Activated CD8-positive, alpha-beta memory T cell treated with anti-CD3 and anti-CD28 coated beads for 4 hours (primary cell): ENCODE data around the gene PRMT5.
A peak's percentile ranks its signal among the peaks of the same experiment; 100 is the strongest.

ENCODE experiments used
- DNase-seq, 2 donors: peaks; one replicate each; pipeline ENCODE4 v3.0.0-alpha.2; 2020; ENCODE audit warnings: low read depth in 2 of 2

The PRMT5 gene

DNA sequence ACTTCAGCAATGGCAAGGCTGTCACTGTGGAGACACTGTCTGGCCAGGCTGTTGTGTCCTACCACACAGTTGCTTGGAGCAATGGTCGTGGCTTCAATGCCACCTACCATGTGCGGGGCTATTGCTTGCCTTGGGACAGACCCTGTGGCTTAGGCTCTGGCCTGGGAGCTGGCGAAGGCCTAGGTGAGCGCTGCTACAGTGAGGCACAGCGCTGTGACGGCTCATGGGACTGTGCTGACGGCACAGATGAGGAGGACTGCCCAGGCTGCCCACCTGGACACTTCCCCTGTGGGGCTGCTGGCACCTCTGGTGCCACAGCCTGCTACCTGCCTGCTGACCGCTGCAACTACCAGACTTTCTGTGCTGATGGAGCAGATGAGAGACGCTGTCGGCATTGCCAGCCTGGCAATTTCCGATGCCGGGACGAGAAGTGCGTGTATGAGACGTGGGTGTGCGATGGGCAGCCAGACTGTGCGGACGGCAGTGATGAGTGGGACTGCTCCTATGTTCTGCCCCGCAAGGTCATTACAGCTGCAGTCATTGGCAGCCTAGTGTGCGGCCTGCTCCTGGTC is 53.3 kb downstream of the PRMT5 start:
- no peak for DNase-seq

DNA sequence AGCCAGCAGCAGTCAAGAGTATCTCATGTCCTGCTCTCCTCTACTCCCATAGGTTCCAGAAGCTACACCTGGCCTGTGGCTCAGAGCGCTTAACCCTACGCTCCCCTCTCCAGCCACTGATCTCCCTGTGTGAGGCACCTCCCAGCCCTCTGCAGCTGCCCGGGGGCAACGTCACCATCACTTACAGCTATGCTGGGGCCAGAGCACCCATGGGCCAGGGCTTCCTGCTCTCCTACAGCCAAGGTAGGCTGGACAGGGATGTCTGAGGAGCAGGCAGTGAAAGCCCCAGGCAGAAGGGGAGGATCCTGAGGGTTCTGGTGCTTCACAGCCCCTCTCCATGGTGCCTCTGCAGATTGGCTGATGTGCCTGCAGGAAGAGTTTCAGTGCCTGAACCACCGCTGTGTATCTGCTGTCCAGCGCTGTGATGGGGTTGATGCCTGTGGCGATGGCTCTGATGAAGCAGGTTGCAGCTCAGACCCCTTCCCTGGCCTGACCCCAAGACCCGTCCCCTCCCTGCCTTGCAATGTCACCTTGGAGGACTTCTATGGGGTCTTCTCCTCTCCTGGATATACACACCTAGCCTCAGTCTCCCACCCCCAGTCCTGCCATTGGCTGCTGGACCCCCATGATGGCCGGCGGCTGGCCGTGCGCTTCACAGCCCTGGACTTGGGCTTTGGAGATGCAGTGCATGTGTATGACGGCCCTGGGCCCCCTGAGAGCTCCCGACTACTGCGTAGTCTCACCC is 54.0 kb downstream of the PRMT5 start:
- DNase-seq, result no peak

DNA sequence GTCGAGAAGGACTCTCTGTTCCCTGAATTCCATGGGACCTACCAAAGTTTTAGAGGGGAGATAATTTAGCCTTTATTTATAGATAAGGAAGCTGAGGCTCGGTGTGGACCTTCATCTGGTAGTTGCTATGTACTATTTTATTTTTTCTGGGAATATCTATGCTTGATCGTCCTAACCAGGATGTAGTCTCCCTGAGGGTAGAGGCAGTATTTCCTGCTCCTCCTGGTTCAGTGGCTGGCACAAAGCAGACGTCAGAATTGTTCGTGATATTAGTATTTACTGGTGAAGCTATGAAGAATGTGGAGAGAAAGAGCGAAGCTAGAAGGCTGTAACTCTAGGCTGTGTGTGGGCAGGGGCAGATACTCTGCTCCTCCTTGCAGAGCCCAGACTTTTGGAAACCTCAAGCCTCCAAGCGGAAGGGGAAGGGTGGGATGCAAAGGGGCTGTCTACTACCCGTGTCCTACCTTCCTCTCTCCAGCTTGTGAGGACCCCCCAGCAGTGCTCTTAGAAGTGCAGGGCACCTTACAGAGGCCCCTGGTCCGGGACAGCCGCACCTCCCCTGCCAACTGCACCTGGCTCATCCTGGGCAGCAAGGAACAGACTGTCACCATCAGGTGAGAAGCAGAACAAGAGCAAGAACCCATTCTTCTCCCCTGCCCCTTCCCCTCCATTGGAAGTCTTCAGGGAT is 56.2 kb downstream of the PRMT5 start:
- no peak for DNase-seq

DNA sequence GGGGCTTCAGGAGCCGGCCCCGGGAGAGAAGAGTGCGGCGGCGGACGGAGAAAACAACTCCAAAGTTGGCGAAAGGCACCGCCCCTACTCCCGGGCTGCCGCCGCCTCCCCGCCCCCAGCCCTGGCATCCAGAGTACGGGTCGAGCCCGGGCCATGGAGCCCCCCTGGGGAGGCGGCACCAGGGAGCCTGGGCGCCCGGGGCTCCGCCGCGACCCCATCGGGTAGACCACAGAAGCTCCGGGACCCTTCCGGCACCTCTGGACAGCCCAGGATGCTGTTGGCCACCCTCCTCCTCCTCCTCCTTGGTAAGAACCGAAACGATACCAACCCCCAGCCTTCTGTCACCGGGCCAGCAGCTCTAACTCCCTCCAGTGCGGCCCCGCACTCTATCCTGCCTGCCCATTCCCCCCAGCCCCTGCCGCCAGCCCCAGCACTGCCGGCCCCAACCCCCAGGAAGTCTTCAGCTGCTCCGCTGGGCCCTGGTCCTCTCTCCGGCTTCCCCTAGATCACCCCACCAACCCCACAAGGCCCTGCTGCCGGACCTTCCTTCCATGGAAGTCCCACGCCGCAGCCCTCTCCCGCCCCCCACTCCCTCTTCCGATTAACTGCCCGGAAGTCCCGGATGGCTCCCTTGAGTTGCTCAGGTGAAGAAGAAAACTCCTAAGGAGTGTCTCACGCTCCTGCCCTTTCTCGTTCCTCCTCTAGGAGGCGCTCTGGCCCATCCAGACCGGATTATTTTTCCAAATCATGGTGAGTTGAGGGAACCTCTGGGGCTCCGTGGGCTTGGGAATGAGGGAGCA is 56.9 kb downstream of the PRMT5 start:
- peak; percentile 36 to 38 for DNase-seq

DNA sequence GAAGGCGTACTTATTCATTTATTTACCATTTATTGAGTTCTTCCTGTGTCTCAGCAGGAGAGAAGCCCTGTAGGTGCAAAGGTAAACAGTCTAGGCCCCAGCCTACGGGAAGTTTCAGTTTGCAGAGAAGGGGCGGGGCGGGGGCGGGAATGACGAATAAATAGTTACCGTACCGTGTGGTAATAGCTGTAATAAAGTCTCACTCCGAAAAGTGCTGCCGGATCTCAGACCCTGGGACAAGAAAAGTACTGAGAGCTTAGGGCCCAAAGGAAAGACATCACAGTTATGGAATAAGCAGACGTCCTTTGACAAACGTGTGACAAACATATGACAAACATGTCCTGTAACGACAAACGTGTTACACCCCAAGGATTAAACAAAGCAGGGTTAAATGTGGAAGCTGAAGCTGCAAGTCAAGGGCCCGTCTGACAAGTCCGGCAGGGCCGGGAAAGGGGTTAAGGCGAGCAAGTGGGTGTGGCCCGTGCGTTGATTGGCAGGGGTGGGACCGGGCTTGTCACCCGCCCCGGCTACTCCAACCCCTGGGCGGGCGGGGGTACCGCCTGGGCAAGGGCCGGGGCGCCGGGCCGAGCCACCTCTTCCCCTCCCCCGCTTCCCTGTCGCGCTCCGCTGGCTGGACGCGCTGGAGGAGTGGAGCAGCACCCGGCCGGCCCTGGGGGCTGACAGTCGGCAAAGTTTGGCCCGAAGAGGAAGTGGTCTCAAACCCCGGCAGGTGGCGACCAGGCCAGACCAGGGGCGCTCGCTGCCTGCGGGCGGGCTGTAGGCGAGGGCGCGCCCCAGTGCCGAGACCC is 57.7 kb downstream of the PRMT5 start, which contains the start of gene LRP10:
TSS of gene LRP10 (plus strand) at position 517 of the 809 bp plus-strand sequence. CDS start 564 bp downstream, outside the sequence.
- DNase-seq, result peak; percentile 59 to 60

DNA sequence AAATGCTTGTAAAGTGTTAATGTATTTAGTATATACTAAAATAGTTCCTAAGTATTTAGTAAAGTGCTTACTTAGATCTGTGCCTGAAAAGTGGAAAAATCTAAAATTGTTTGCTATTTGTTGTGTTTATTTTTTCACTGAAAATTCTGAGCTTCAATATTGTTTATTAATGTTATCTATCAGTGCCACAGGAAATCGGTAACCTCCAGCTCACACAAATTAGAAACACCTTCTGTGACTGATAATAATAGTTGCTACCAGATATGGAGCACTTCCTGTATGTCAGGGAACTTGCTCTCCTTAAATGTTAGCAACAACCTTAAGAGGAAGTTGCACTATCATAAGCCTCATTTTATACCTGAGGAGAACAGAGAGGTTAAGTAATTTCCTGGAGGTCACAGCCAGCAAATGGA is 58.4 kb downstream of the PRMT5 start:
- DNase-seq, result no peak
